B cell (primary cell): ENCODE results near the gene DDI2. TPM values are rescaled to one million over a fixed set of nuclear protein-coding genes. Genes with fewer than 3 reads are reported as not detected.

Experiments
- ATAC-seq: fragments of 200-7000 bp; cut with Tn5 transposase; one replicate; pipeline ENCODE4 v1.10.0; 2021; ENCODE audit warnings: low read depth, mild to moderate bottlenecking, moderate number of reproducible peaks, moderate library complexity
- CTCF ChIA-PET: fragments of 350-600 bp; sonication (Branson Sonifier 250); formaldehyde crosslinking; loops from one replicate; lab custom pipeline; 2021; ENCODE audit warnings: antibody characterized with exemption, inconsistent platforms; lab: Charles Lee
- POLR2A ChIA-PET: fragments of 350-600 bp; sonication (Branson Sonifier 250); formaldehyde crosslinking; loops from one replicate; lab custom pipeline; 2021; ENCODE audit warnings: antibody characterized with exemption; lab: Charles Lee
- DNase-seq: peaks from one replicate; pipeline ENCODE4 v3.0.0; 2013
- H2AFZ ChIP-seq: 2 replicates; pipeline ENCODE4 v1.6.1; 2012; ENCODE audit warnings: mild to moderate bottlenecking, low read depth, low read length; ENCODE audit not compliant: insufficient read depth, poor library complexity, severe bottlenecking
- H3K27ac ChIP-seq, 2 donors: 1 replicate in 1 of 2; 2 replicates in 1 of 2; pipeline ENCODE4 v1.5.1; 2012 to 2013; ENCODE audit warnings: low read length in 2 of 2, mild to moderate bottlenecking in 2 of 2, moderate library complexity in 1 of 2
- H3K27me3 ChIP-seq, 4 experiments: fragments of 200-600 bp in 1 of 4; sonication (generic) in 1 of 4; replicated peaks in 1 of 4; 1 replicate in 2 of 4; 2 replicates in 2 of 4; pipeline versions ENCODE4 v1.6.1 to v1.7.0; 2013 to 2016; ENCODE audit warnings: low read length in 3 of 4, mild to moderate bottlenecking in 2 of 4, mixed read lengths in 1 of 4, moderate library complexity in 1 of 4; ENCODE audit not compliant: insufficient read depth in 4 of 4, control insufficient read depth in 3 of 4; ENCODE audit errors: control extremely low read depth in 1 of 4
- H3K36me3 ChIP-seq, 2 experiments: replicated peaks in 1 of 2; 1 replicate in 1 of 2; 2 replicates in 1 of 2; pipeline versions ENCODE4 v1.6.1 to v1.7.1; 2013; ENCODE audit warnings: low read length in 1 of 2; ENCODE audit not compliant: insufficient read depth in 2 of 2, control insufficient read depth in 1 of 2; ENCODE audit errors: control extremely low read depth in 1 of 2, extremely low read depth in 1 of 2
- H3K4me1 ChIP-seq, 2 donors: fragments of 200-600 bp in 1 of 2; sonication (generic) in 1 of 2; 1 replicate in 1 of 2; 2 replicates in 1 of 2; pipeline versions ENCODE4 v1.5.1 to v1.6.1; 2013 to 2017; ENCODE audit warnings: low read length in 2 of 2; ENCODE audit not compliant: control insufficient read depth in 2 of 2, insufficient read depth in 2 of 2
- H3K4me2 ChIP-seq: replicated peaks from 2 replicates; pipeline ENCODE3; 2012; ENCODE audit warnings: mild to moderate bottlenecking, low read depth, low read length; ENCODE audit not compliant: poor library complexity, severe bottlenecking
- H3K4me3 ChIP-seq, 5 experiments: fragments of 200-600 bp in 1 of 5; sonication (generic) in 1 of 5; 1 replicate in 3 of 5; 2 replicates in 2 of 5; pipeline versions ENCODE4 v1.5.1 to v1.7.0; 2011 to 2016; ENCODE audit warnings: low read length in 4 of 5, mild to moderate bottlenecking in 4 of 5, low read depth in 2 of 5, control low read depth in 1 of 5, moderate library complexity in 1 of 5; ENCODE audit not compliant: insufficient read depth in 1 of 5; ENCODE audit errors: control extremely low read depth in 1 of 5, extremely low read depth in 1 of 5
- H3K79me2 ChIP-seq: fragments of 200-600 bp; sonication (generic); one replicate; pipeline ENCODE4 v1.6.0; 2016; ENCODE audit warnings: low read length; ENCODE audit not compliant: control insufficient read depth, insufficient read depth
- H3K9ac ChIP-seq: fragments of 200-600 bp; sonication (generic); 2 replicates; pipeline ENCODE4 v1.6.1; 2017; ENCODE audit warnings: mild to moderate bottlenecking, low read length, moderate library complexity
- H3K9me3 ChIP-seq, 3 donors: one replicate each; pipeline versions ENCODE4 v1.6.1 to v1.7.1; 2013; ENCODE audit warnings: low read length in 2 of 3; ENCODE audit not compliant: control insufficient read depth in 2 of 3, insufficient read depth in 1 of 3; ENCODE audit errors: control extremely low read depth in 1 of 3
- H4K20me1 ChIP-seq: 2 replicates; pipeline ENCODE4 v1.6.0; 2012; ENCODE audit warnings: mild to moderate bottlenecking, low read length; ENCODE audit not compliant: insufficient read depth, control insufficient read depth, poor library complexity, severe bottlenecking
- H3K27ac Mint-ChIP-seq: one replicate; pipeline ENCODE4 v1.8.0; 2021; ENCODE audit warnings: mixed read lengths
- H3K27me3 Mint-ChIP-seq: one replicate; pipeline ENCODE4 v1.8.0; 2021; ENCODE audit warnings: mixed read lengths
- H3K4me1 Mint-ChIP-seq: one replicate; pipeline ENCODE4 v1.8.0; 2021; ENCODE audit warnings: mixed read lengths
- H3K4me3 Mint-ChIP-seq: one replicate; pipeline ENCODE4 v1.8.0; 2021; ENCODE audit warnings: mixed read lengths
- H3K9me3 Mint-ChIP-seq: one replicate; pipeline ENCODE4 v1.8.0; 2022; ENCODE audit warnings: mixed read lengths; ENCODE audit not compliant: insufficient read depth
- EZH2 ChIP-seq: IDR thresholded peaks from 2 replicates; pipeline ENCODE4 v1.6.1; 2012; ENCODE audit warnings: borderline replicate concordance, low read depth, mild to moderate bottlenecking, moderate library complexity, low read length; ENCODE audit not compliant: insufficient read depth, poor library complexity, severe bottlenecking
- WGBS: methylation state at CpG from one replicate; pipeline ENCODE4 v1.1.5; 2013; ENCODE audit warnings: missing lambda C conversion rate; ENCODE audit not compliant: insufficient coverage; 5-methylcytosine and 5-hydroxymethylcytosine counted together
- intact Hi-C: fragments of 100-400 bp; cut with micrococcal nuclease; formaldehyde crosslinking; loops from one replicate; pipeline ENCODE4 v1.10.0; 2022
- polyA plus RNA-seq: library from polyadenylated mRNA; depleted of rRNA; stranded (reverse); fragments of >200 nt; gene quantifications from 2 replicates; pipeline ENCODE4 v1.2.3, GENCODE V29; 2012
- total RNA-seq, 2 donors: library from RNA; stranded (reverse); fragments of 120-200 nt in 1 of 2; gene quantifications; 1 replicate in 1 of 2; 2 replicates in 1 of 2; pipeline versions ENCODE4 v1.2.3 to v1.2.4, GENCODE V29; 2013 to 2022
- TF ChIP-seq, protein P1 (sequence below): fragments of 200-600 bp; IDR thresholded peaks from one replicate; pipeline ENCODE4 v1.8.0; 2022; ENCODE audit warnings: antibody characterized with exemption, mild to moderate bottlenecking

The DDI2 gene
- total and polyA plus RNA-seq, 2 donors (not counting 1 experiment from before 2014, with no cell fraction given): 8.5 to 61.0 TPM

DNA sequence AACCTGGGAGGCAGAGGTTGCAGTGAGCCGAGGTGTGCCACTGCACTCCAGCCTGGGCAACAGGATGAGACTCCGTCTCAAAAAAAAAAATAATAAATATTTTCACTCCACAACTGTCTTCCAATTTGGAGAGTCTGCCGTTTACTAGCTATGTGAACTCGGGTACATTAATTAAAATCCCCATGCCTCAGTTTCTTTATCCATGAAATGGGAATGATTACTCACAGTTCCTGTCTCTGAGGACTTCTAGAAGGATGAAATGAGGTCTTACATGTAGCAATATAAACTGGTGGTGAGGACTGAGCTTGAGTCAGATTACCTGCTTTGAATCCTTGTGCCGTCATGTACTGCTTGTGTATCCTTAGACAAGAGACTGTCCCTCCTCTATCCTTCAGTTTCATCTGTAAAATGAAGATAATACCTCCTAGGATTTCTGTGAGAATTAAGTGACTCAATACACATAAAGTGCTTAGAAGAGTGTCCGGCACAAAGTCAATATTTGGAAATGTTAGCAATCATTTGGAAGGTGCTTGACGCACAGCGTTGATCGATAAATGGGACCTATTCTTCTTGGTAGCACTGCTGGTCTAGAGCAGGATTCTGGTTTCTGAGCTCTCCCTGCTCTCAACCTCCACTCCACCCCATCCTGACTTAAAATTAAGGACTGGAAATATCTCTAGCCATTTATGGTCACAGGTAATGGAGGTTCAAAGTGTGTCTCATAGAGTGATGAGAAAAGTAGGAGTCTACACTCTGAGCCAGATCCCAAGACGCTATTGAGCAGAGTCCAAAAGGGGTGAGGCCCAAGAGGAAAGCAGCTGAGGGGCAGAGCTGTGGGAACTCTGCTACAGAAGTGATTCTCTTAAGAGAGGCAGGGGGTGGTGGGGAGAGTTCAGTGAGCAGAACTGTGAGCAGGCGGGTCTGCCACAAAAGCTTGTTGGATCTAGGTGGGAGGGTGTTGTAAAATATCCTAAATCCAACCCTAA, 11.6 kb upstream of the DDI2 start:
- ChIA-PET CTCF (interaction anchor here (1.1 to 1.2 kb wide), 2 partner anchors 58 to 135 kb away, joined by 3 read pairs; no protein-coding TSS in a partner anchor), POLR2A (no interaction called here)
- Mint-ChIP-seq H3K4me3 (peak overlapping the region; percentile 32), H3K27me3 (no peaks in the 10 kb centered on the region), H3K4me1 (peaks cover 11% of the 10 kb centered on the region), H3K9me3 (no peaks in the 10 kb centered on the region), H3K27ac (no peak overlapping the region)
- Histone ChIP-seq H4K20me1 (no peaks in the 10 kb centered on the region), H3K4me1 (peaks cover 5 to 11% of the 10 kb centered on the region in 2 donors), H3K4me2 (no peak overlapping the region), H3K36me3 (no peaks in the 10 kb centered on the region), H3K9me3 (no peaks in the 10 kb centered on the region), H3K79me2 (no peaks in the 10 kb centered on the region), H3K4me3 (no peak overlapping the region), H3K27me3 (no peaks in the 10 kb centered on the region), H3K27ac (no peak overlapping the region), H3K9ac (no peak overlapping the region), H2AFZ (no peak overlapping the region)
- DNase-seq (no peak), ATAC-seq (no peak)
- WGBS: 99% methylated on average over 6 of the region's 11 CpGs
- intact Hi-C loops: no loop called here
- TF ChIP-seq, protein P1, sequence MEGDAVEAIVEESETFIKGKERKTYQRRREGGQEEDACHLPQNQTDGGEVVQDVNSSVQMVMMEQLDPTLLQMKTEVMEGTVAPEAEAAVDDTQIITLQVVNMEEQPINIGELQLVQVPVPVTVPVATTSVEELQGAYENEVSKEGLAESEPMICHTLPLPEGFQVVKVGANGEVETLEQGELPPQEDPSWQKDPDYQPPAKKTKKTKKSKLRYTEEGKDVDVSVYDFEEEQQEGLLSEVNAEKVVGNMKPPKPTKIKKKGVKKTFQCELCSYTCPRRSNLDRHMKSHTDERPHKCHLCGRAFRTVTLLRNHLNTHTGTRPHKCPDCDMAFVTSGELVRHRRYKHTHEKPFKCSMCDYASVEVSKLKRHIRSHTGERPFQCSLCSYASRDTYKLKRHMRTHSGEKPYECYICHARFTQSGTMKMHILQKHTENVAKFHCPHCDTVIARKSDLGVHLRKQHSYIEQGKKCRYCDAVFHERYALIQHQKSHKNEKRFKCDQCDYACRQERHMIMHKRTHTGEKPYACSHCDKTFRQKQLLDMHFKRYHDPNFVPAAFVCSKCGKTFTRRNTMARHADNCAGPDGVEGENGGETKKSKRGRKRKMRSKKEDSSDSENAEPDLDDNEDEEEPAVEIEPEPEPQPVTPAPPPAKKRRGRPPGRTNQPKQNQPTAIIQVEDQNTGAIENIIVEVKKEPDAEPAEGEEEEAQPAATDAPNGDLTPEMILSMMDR: no peak
- TF ChIP-seq EZH2: no peak

DNA sequence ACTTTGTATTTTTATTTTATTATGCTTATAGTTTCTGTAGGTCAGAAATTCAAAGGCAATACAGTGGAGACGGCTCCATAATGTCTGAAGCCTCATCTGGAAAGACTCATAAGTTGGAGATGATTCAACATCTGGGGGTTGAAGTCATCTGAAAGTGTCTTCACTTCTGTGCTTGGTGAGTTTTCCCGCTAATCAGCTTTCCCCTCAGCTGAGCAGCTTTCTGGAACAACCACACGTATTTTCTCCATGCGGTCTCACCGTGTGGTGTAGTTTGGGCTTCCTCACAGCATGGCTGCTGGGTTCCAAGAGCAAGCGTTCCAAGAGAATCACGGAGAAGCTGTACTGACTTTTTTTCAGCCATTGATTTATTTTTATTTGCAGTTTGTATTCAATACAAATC, 7.6 kb upstream of the DDI2 start:
- no peaks in the 10 kb centered on the region for H3K36me3 ChIP-seq
- DNase-seq (no peak), ATAC-seq (no peak)
- TF ChIP-seq EZH2: no peak
- TF ChIP-seq, protein P1: no peak
- H3K9me3 ChIP-seq: no peaks in the 10 kb centered on the region
- intact Hi-C loops: no loop called here
- Mint-ChIP-seq H3K4me1 (no peaks in the 10 kb centered on the region), H3K4me3 (no peak overlapping the region), H3K9me3 (no peaks in the 10 kb centered on the region), H3K27ac (no peak overlapping the region), H3K27me3 (no peaks in the 10 kb centered on the region)
- H3K9ac ChIP-seq: no peak overlapping the region
- H3K27ac ChIP-seq: no peak overlapping the region
- WGBS: 95% methylated on average over 2 of the region's 7 CpGs
- no peaks in the 10 kb centered on the region for H3K27me3 ChIP-seq
- no peak overlapping the region for H3K4me2 ChIP-seq
- no peaks in the 10 kb centered on the region for H3K79me2 ChIP-seq
- POLR2A ChIA-PET: interaction anchor here (0.5 kb wide), 1 partner anchor 9 kb away, joined by 3 read pairs; no protein-coding TSS in a partner anchor
- H3K4me3 ChIP-seq: no peak overlapping the region
- no peaks in the 10 kb centered on the region for H4K20me1 ChIP-seq
- no peak overlapping the region for H2AFZ ChIP-seq
- H3K4me1 ChIP-seq: no peaks in the 10 kb centered on the region
- CTCF ChIA-PET: no interaction called here
